ENCODE results near the gene SHISA9.

GRCh38 chr16:13014476-13014875 is 113.1 kb downstream of the SHISA9 start:
- TF ChIP-seq CTCF (IDR thresholded peaks at IDR 0.05): no peak
- no peak for TF ChIP-seq POLR2A (IDR thresholded peaks at IDR 0.05)
